HG03571 (cell line): Measurements from ENCODE around the gene FAM83F.
"Not testable (repeated sequence)": the region's sequence is repeated elsewhere in the genome, so short reads cannot be mapped to it uniquely, and the experiment has no call there.

ENCODE experiments used
- ATAC-seq: cut with Tn5 transposase; IDR thresholded peaks from one replicate; pipeline ENCODE4 v1.9.1; 2021; ENCODE audit not compliant: unreplicated experiment

The FAM83F gene

DNA sequence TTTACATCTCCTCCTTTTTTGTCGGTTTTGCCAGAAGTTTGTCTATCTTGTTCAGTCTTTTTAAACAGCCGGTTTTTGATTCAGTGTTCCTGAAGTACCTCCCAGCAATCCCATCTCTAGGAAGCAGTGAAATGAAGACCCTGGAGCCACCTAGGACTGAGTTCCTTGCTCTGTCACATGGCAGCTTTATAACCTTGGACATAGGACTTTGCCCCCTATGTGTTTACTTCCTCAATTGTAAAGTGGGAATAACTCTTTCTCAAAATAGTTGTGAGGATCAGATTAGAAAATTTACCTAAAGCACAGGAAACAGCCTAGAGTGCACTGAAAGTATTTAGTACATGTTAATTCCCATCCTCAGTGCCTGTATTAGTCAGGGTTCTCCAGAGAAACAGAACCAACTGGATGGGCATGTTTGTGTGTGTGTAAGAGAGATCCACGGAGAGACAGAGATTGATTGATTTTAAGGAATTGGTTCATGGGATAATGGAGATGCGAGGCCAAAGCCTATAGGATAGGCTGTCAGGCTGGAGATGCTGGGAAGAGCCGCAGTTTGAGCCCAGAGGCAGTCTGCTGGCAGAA lies 20.0 kb downstream of the FAM83F start:
- ATAC-seq: no peak

DNA sequence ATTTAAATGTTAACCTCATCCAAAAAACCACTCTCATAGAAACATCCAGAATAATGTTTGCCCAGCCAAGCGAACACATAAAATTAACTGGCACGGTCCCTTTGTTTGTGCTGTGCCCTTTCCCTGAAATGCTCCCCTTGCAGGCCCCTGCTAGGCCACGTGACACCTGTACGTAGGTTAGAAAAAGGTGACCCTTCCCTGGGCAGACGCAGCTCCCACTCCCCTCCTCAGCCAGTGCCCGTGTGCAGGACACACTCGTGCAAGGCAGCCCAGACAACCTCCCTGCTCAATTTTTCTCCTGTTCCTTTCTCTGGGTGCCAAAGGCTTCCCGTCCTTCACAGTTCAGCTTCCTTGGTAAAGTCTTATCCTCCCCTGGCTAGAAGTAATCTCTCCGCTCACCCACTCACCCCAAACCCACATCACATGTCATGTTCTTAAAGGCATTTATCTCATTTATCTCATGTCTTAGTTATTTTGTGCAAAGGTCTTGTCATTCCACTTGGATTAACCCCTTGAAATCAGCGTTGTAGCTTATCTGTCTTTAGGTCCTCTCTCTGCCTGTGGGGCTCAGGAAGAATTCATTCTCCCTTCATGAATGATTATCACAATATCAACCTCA lies 20.7 kb downstream of the FAM83F start:
- ATAC-seq: no peak

DNA sequence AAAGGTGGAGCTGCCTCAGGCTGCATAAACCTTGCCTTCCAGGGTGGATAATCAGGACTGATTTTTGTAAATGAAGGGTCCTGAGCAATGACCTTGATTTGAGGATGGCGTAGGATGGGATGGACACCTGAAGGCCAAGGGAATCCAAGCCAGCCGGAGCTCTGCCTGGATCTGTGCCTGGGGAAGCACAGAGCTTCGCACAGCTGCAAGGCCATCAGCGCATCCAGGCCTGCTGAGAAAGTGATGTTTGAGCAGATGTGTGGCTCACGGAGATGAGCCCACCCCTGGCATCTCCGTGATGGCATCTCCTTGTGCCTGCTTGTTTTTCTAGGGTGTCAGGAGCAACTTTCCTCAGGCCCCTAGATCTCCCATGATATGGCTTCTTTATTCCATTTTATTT lies 23.3 kb downstream of the FAM83F start:
- no peak for ATAC-seq

DNA sequence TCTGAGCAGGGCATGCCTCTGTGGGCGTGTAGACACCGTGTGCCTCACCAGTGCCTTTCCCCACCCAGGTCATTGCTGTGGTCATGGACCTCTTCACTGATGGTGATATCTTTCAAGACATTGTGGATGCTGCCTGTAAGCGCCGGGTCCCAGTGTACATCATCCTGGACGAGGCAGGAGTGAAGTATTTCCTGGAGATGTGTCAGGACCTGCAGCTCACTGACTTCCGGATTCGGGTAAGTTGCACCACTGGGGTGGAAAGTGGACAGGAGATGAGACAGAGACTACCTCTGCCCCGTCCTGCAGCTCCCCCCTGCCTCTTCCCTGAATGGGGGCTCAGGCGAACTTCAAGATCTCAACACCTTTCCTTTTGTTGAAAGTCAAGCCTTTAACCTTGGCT lies 24.3 kb downstream of the FAM83F start:
- no peak for ATAC-seq

DNA sequence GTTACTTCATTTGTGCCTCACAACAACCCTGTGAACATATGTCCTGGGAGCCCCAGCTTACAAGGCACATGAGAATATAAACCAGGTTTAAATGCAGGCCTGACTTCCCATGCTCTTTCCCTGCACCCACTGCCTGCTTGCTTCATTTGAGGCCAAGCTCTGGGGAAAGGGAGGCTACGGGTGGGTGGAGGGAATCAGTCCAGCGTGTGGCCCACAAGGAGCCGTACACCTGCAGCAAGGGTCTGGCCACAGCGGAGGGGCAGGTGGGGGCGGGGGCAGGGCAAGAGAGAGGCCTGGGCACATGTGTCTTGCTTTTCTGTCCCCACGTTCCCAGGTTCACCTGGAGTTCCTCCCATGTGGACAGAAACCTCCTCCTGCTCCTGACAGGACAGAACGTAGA lies 26.2 kb downstream of the FAM83F start:
- ATAC-seq: no peak

DNA sequence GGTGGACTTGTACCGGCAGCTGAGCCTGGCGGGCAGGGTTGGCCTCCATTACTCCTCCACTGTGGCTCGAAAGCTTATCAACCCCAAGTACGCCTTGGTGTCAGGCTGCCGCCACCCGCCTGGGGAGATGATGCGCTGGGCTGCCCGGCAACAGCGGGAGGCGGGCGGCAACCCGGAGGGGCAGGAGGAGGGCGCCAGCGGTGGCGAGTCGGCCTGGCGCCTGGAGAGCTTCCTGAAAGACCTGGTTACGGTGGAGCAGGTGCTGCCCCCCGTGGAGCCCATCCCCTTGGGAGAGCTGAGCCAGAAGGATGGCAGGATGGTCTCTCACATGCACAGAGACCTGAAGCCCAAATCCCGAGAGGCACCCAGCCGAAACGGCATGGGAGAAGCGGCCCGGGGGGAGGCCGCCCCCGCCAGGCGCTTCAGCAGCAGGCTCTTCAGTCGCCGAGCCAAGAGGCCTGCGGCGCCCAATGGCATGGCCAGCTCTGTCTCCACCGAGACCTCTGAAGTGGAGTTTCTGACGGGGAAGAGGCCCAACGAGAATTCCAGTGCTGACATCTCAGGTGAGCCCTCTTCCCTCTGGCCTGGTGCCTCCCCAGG lies 26.7 kb downstream of the FAM83F start:
- ATAC-seq: no peak

DNA sequence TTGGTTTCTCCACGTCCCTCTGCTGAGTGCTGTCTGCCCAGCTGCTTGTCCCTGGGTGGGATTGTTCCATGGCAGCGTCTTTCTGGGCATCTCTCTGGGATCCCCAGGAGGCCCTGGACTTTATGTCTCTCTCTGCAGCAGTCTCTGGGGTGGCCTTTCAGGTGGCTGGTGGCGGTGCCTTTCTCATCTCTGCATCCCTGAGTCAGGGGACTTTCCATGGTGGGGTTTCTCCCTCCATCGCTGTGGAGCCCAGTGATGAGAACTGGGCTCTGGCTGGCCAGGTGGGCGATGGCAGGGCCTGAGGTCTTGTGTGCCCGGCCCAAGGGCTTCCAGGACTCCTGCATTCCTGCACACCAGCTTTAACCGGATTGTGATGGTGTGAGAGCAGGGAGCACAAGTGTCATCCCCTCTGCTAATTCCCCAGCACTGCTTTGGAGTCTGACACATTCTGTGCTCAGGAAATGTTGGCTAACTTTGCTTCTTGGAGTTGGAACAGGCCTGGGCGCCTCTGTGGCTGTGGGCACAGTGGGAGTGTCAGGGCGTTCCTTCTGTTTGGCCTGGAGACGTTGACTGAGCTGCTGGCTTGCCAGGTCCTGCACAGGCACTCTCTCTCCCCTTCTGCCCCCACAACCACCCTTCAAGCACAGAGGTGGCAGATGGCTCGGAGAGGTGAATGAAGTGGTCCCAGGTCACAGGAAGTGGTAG lies 27.9 kb downstream of the FAM83F start:
- no peak for ATAC-seq

DNA sequence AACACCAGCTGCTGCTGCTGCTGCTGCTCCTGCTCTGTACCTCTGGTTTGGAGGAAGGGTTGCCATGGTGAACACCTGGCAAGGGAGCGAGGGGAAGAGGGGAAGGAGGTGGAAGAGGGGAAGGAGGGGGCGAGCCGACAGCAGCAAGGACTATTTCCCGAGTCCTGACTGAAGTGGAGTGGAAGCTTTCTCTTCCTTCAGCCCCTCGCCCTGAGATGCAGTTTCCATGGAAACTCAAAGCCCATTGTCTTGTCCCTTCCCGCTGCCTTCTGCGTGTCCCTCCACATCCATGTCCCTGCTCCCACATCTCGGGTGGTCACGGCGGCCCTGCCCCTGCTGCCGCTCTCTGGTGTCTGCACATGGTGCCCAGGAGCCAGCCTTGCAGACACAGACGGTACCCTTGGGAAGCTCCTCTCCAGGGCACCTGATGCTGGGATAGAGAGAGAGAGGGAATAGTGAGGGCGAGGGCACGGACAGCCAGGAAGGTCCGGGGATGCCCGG lies 28.6 kb downstream of the FAM83F start:
- no peak for ATAC-seq

DNA sequence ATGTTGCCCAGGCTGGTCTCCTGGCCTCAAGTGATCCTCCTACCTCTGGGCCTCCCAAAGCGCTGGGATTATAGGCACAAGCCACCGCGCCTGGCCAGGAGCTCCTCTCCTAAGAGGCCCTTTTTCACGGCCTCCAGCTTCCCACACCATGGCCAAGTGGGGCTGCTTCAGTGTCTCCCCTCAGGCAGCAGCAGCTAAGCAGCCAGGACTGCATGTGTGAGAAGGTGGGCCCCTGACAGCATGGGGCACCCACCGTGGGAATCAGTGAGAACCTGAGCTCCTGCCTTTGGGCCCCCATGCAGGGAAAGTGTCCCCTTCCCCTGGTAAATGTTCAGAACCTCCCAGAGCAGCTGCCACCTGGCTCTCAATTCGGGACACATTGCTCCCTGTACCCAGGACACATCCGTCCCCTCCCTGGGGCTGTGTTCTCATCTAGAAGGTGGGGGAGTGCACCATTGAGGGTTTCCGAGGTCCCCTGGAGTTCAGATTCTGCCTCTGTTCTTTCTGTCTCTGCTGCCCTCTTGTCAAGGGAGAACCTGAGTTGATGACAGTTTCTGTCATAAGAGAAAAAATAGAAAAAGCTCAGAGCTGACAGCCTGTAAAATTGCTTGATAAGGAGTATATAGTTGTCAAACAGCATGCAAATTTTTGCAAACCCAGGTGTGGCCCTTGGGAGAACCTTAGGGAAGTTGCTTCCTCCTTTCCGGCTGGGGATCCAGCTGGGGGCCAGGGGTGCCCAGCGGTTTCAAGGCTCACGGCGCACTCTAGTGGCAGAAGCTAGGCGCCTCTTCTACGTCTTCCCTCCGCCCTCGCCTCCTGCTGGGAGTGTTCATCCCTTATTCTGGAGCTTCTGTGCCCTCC lies 29.7 kb downstream of the FAM83F start:
- ATAC-seq: no peak

DNA sequence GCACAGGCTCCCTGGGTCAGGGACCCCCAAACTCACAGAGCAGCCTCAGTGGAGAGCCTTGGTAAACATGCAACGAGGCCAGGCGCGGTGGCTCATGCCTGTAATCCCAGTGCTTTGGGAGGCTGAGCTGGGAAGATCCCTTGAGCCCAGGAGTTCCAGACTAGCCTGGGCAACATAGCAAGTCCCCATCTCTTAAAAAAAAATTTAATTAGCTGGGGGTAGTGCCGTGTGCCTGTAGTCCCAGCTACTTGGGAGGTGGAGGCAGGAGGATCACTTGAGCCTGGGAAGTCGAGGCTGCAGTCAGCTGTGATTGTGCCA lies 30.3 kb downstream of the FAM83F start:
- ATAC-seq: not testable (repeated sequence)

DNA sequence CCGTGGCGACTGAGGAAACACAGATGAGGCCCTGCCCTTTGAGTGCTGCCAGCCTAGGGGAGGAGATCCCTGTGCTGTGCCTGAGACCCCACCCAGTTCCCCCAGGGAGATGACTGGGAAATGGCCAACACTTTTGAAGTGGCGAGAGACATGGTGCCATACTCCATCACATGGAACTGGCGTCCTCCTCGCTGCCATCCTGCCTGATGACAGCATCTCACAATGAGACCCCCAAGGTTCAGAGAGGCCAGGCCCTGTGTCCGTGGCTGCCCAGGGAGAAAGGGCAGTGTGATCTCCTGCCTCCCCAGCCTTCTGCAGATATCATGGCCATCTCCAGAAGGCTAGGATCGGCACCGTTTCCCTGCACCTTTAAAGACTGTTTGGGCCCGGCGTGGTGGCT lies 31.1 kb downstream of the FAM83F start:
- no peak for ATAC-seq

DNA sequence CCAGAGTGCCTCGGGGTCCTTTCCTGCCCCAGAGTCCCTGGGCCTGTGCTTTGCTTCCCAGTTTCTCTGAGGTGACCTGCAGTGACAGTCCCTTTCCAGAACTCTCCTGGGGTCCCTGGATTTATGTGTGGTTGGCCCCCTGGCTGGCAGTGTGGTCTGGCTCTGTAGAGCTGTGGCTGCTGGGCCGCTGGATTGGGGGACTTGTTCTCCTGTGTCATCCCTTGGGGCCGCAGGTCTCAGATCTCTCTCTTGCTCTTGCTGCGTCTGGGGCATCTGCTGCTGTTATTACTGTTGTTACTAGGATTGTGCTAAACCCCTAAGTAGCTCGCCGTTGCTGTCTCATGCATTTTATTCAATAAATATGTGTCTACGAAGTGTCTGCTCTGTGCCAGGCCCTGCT lies 31.9 kb downstream of the FAM83F start:
- ATAC-seq: no peak

DNA sequence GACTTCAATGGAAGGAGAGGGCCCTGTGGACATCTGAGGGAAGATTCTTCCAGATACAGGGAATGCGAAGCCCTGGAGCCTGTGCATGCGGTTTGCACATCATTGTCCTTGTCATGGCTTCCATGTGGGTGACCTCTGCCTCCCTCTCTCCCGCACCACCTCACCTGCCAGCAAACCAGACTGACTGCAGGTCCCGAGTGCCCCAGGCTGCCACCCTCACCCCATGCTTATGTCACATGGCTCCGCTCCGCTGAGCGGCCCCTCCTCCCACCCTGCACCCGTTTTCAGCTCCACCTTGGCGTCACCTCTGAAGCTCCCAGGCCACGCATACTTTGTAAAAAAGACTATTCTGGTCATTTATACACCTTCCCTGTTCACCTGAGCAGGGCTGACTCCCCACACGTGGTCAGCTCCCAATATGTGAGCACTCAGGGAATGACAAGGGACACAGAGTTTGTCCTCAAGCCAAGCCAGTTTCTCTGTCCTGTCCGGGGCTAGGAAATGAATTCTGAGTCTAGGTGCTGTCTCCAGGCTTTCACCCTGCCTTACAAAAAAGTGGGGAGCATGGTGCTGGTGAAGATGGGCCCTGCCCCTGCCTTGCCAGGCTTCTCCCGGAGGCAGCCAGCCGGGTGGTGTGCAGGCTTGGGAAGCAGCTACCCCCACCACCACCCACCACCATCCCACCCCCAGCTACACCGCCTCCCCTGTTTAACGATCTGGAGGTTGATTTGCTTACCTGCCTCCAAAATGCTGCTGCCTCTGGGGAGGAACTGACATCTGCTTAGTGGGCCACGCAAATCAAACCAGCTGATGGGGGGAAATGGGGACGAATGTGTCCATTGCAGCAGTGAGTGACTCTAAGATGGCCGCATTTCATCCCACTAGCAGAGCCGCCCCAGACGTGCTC lies 32.7 kb downstream of the FAM83F start:
- no peak for ATAC-seq

DNA sequence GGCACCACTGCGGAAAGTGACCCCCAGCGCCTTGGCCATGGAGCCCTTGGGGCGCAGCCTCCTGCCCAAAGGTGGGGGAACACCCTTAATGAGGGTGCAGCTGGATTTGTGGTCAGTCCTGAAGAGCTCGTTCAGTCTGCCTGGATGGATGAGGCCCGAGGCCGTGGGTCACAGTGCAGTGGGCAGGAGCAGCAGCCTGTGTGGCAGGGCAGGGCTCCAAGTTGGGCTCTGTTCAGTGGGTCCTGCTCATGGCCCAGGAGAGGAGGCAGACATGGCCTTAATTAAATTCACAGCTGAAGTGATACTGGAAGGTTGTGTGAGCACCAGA lies 33.3 kb downstream of the FAM83F start:
- no peak for ATAC-seq

DNA sequence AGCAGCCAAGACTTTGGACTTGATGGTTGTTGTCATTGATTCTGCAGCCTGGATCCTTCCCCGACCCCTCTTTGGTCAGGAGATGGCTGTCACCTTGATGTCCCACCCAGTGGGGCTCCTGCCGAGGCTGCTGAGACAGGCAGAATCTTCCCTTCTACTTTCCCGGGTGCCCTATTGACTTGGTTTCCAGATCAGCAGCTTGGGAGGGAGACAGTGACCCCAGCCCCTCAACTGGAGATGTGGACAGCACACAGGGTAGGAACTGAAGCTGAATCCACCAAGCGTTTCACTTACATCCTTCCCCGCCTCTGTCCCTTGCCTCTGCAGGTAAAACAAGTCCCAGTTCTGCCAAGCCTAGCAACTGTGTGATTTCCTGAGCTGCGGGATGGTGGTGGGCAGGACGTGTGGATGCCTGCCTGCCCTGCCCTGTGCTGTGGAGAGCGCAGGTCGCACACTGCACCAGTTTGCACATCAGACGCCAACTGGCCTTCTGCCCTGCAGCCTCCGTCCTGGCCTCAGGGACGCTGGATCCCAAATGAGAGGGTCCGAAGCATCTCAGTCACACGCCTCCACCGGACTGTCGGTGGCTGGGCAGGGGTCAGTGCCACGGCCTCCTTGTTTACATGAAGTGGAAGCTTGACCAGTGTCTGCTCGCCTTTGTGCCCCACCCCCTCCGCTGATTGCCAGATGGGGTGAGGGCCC lies 34.6 kb downstream of the FAM83F start:
- ATAC-seq: no peak

DNA sequence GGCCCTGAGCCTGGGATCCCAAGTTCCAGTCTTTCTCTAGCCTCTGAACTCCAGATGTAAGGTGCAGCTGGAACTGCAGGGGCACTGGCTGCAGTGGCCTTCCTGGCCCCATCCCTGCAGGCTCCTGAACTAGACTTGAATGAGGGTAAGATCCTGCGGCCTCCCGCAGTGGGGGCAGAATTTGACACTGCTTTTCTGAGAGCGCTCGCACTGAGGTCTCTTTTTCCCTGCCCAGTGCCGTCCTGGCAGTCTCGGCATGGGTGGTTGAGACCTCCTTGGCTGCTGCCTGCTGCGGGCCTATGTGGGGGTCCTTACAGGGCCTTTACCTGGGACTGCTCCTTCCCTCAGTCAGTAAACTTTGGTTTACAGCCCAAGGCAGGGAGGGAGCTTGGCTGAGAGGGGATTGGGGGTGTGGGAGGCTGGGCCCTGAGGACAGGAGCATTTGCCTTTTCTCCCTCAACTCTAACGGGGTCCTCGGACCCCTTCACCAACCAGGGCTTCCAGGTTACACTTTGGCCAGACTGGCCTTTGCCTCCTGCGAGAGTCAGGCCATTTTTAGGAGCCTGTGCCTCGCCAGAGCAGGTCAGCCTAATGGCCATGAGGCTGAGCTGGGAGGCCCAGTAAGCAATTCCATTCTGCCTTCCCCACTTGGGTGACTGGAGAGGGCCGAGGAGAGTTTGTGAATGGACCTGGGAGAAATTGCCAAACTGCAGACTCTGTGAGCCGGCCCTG lies 35.4 kb downstream of the FAM83F start:
- ATAC-seq: no peak

DNA sequence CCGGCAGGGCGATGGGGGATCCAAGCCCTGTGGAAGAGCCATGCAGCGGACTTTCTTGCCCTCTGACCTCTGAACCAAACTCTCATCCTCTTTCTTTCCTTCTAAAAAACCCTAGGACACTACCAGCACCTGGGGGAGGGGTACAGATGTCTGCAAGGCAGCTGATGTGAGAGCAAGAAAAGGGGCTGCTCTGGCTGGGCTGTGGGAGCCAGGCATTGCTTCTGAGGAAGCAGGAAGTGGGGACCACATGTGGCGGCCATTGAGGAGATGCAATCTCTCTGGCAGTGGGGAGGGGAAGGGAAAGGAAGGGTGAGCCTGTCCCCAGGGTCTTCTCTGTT lies 36.0 kb downstream of the FAM83F start:
- ATAC-seq: no peak

DNA sequence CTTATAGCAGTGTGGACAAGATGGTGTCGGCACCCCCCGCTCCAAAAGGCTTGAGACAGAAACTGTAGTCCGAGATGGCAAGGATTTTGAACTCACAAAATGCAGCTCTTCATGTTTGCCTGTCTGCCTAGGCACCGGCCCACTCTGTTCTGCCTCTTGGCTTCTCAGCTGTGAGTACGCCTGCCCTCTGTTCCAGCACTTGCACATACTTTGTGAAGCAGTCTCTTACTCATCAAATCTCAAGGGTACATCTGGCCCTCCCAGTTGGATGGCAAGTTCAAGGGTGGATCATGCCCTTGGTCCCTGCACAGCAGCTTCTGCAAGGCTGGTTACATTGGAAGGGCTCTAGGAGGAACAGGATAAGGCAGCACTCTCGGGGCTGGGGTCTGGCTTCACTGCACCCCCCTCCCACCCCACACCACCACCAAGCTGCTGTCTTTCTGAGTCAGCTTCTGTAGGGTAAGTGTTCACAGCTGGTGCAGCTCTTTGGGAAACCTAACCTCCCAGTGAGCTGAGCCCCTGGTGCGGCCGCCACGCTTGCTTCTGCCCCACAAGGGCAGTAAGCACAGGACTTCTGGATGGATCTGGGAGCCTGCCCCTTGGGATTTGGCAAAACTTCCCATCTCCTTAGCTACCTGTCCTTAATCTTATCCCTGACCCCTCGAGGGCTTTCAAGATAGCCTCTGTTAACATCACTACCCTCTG lies 37.2 kb downstream of the FAM83F start:
- no peak for ATAC-seq
